GM18868 (cell line): ENCODE results near the gene ANKRD63.
A peak's percentile ranks its signal among the peaks of the same experiment; 100 is the strongest.

ENCODE experiments used
- ATAC-seq: cut with Tn5 transposase; IDR thresholded peaks from one replicate; pipeline ENCODE4 v1.9.1; 2021; ENCODE audit warnings: mild to moderate bottlenecking, moderate library complexity; ENCODE audit not compliant: unreplicated experiment

The ANKRD63 gene

DNA sequence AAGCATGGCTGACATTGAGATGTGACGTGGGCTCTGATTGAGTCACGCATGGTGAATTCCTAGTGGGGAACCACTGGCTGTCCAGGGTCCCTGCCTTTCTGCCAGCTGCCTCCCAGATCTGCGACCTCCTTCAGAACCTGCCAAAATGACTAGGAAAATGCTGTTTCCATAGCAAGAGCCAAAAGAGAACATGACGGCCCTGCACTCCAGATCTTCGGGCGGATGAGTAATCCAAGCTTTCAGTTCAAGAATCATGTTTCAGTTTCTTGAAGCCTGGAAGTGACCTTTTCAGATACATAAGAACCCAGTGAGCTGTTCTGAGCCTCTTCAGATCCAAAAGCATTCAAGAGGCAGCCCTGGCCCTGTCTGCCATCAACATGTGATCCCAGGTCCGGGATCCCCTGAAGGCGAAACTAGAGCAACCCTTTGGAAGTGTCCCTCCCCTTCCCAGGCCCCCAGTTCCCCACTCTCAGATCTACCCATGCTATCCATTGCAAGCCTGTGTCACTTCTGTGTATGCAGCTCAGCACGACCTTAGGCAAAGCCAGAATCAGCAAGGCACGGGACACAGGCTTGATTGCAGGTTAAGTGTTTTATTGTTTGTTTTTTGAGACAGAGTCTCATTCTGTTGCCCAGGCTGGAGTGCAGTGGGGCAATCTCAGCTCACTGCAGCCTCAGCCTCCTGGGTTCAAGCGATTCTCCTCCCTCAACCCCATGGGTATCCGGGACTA lies 19.7 kb downstream of the ANKRD63 start:
- no peak for ATAC-seq

DNA sequence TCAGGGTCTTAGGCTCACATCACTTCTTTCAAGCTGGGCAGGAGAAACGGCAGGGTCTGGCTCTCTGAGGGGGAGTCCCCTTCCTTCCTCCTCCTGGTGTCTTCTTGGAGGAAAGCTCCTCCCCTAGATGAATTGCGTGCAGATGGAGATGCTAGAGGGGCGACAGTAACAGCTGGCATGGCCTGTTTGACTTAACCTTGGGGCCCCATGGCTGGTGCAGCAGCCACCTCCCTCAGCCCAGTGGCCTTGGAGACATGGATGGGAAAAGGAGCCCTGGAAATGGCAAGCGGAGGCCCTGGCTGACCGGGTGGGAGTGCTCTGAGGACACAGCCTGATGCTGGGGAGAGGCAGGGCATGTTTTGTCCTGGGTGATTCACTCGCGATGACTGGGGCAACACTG lies 23.8 kb downstream of the ANKRD63 start:
- no peak for ATAC-seq

- no peak for ATAC-seq
Measured at GRCh38 chr15:40258544-40258943, 24.3 kb downstream of the ANKRD63 start.

- no peak for ATAC-seq
Measured at GRCh38 chr15:40257656-40258450, 25.0 kb downstream of the ANKRD63 start.

- peak; percentile 56 for ATAC-seq
Measured at GRCh38 chr15:40256638-40257235, 26.1 kb downstream of the ANKRD63 start.

GRCh38 chr15:40255033-40255432 lies 27.8 kb downstream of the ANKRD63 start:
- ATAC-seq = no peak

DNA sequence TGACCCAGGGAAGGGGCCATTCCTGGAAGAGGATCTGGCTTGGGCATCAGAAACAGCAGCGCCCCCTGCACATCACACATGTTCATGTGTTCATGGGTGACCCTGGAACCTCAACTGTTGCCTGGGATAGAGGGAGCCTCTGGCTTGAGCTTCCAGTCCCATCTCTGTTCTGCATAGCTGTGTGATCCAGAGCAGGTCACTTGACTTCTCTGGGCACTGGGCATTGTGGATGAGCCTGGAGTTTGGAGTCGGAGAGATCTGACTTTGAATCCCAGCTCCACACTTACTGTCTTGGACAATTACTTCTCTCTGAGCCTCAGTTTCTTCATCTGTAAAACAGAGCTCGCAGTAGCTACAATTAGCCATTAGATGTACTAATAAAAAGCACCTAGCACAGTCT lies 28.4 kb downstream of the ANKRD63 start:
- no peak for ATAC-seq

GRCh38 chr15:40253167-40253790 lies 29.6 kb downstream of the ANKRD63 start:
- ATAC-seq = no peak

DNA sequence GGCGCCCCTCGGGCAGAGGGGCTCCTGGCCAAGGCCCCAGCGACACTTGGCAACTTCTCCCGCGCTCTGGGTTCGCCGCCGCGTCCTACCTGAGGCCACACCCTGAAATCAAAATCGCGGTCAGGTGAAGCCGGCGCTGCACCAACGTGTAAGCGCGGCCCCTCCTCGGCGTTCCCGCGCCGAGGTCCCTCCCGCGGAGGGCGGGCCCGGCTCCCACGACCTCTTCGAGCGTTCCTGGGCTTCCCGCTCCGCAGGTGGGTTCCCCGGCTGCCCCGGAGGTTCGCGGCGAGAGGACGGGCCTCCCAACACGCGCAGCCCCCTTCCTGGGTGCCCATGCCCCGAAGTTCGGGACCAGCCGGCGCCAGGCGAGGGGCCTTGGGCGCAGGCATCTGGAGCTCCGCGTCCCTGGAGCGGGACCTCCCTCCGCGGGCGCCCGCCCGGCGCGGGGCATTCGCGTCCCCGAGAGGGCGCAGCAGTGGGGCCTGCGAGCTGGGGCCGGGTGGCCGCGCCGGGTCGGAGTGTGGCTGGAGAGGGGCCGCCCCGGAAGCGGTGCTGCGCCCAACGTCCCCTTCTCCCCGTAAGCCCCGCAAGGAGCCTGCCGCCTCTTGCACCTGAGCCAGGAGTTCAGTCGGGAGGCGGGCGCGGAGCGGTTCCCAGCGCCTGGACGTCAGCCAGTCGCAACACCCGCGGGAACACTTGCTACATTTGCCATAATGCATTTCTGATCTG lies 30.3 kb downstream of the ANKRD63 start:
- no peak for ATAC-seq

GRCh38 chr15:40252141-40252437 lies 30.8 kb downstream of the ANKRD63 start:
- no peak for ATAC-seq

- ATAC-seq = no peak
Measured at GRCh38 chr15:40251486-40252140, 31.3 kb downstream of the ANKRD63 start.

DNA sequence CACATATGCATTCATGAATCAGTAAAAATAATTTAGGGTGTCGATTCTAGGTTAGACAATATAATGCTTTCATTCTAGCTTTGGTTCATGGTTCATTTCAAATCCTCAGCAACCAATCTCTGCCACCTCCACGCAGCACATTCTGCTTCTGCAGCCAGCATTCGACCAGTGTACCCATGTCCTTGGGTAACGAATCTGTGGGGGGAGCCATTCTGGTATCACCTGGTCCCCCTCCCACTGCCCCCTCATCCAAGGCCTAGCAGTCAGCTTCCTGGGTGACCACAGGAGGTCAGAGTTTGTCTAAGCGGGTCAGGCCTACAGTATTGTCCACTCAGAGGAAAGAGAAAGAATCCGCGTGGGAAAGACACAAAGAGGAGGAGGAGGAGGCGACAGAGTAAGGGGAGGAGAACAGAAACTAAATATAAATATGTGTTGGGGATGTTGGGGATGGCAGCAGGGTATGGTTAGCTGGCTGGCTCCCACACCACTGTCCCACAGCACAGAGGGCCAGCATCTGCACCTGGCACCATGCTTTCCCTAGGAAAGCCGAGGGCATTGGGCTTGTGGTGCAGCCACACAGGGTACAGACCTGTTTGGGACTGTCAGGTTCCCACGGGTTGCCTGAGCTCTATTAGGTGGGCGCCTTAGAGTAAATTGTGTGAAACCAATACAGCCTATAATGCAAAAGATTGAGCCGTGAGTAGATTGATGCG lies 31.9 kb downstream of the ANKRD63 start:
- no peak for ATAC-seq

GRCh38 chr15:40250304-40250656 lies 32.6 kb downstream of the ANKRD63 start:
- ATAC-seq = no peak

- no peak for ATAC-seq
Measured at GRCh38 chr15:40249477-40250303, 33.2 kb downstream of the ANKRD63 start.

GRCh38 chr15:40248006-40248783 lies 34.7 kb downstream of the ANKRD63 start:
- no peak for ATAC-seq

GRCh38 chr15:40247406-40247971 lies 35.4 kb downstream of the ANKRD63 start:
- no peak for ATAC-seq

- ATAC-seq = no peak
Measured at GRCh38 chr15:40246496-40247280, 36.2 kb downstream of the ANKRD63 start.
